Heart left ventricle (tissue), 16 donors: ENCODE data around the gene ADGRB3. TPM values are rescaled to one million over a fixed set of nuclear protein-coding genes. Genes with fewer than 3 reads are reported as not detected.

ENCODE experiments used
- ATAC-seq, 4 donors: fragments of 200-7000 bp; cut with Tn5 transposase; one replicate each; pipeline ENCODE4 v1.9.1; 2020 to 2022; ENCODE audit warnings: moderate library complexity in 4 of 4, mild to moderate bottlenecking in 3 of 4, moderate number of reproducible peaks in 1 of 4
- DNase-seq, 5 donors: peaks; one replicate each; pipeline ENCODE4 v3.0.0-alpha.2; 2020
- H3K27ac ChIP-seq, 12 donors: fragments of 200-600 bp; sonication (generic) in 4 of 12; one replicate each; pipeline versions ENCODE4 v1.5.0 to v1.8.0; 2016 to 2022; ENCODE audit warnings: mild to moderate bottlenecking in 2 of 12
- H3K27me3 ChIP-seq, 9 donors: fragments of 200-600 bp; sonication (generic) in 2 of 9; one replicate each; pipeline versions ENCODE4 v1.5.1 to v1.8.0; 2016 to 2022; ENCODE audit warnings: mild to moderate bottlenecking in 3 of 9
- H3K36me3 ChIP-seq, 9 donors: fragments of 200-600 bp; sonication (generic) in 2 of 9; one replicate each; pipeline versions ENCODE4 v1.5.0 to v1.8.0; 2018 to 2022; ENCODE audit warnings: mild to moderate bottlenecking in 2 of 9
- H3K4me1 ChIP-seq, 12 donors: fragments of 200-600 bp; sonication (generic) in 4 of 12; one replicate each; pipeline versions ENCODE4 v1.5.0 to v1.8.0; 2016 to 2022; ENCODE audit warnings: mild to moderate bottlenecking in 3 of 12
- H3K4me3 ChIP-seq, 12 donors: fragments of 200-600 bp; sonication (generic) in 4 of 12; one replicate each; pipeline versions ENCODE4 v1.5.0 to v1.8.0; 2017 to 2022; ENCODE audit warnings: mild to moderate bottlenecking in 9 of 12, moderate library complexity in 4 of 12
- H3K9me3 ChIP-seq, 12 donors: fragments of 200-600 bp; sonication (generic) in 4 of 12; one replicate each; pipeline versions ENCODE4 v1.5.0 to v1.8.0; 2016 to 2022; ENCODE audit warnings: mild to moderate bottlenecking in 1 of 12
- POLR2A ChIP-seq, 2 donors: fragments of 450-650 bp; IDR thresholded peaks; one replicate each; pipeline ENCODE4 v1.6.1; 2017; ENCODE audit warnings: antibody characterized with exemption in 2 of 2, mild to moderate bottlenecking in 2 of 2, moderate library complexity in 2 of 2
- WGBS, 4 donors: extraction: QIAGEN DNeasy Blood & Tissue Kit in 2 of 4; methylation state at CpG; one replicate each; pipeline versions ENCODE4 v1.1.5 to v1.1.7; 2013 to 2018; 5-methylcytosine and 5-hydroxymethylcytosine counted together
- intact Hi-C, 10 donors: fragments of 100-400 bp; cut with DNase I; formaldehyde crosslinking; loops; one replicate each; pipeline versions ENCODE4 v1.11.1 to v1.14.2; 2022
- polyA plus RNA-seq, 2 donors: library from polyadenylated mRNA; stranded (reverse); fragments of 200-250 nt; gene quantifications; one replicate each; pipeline ENCODE4 v1.2.3, GENCODE V29; 2013
- total RNA-seq, 9 donors: library from RNA; depleted of rRNA in 2 of 9; stranded (reverse); fragments of >200 nt in 2 of 9; fragmentation: NEBNext Ultra II Directional in 3 of 9; extraction: Animal tissue kit (Norgen Biotek cat#: 25700) in 3 of 9; gene quantifications; one replicate each; pipeline versions ENCODE4 v1.1.0 to v1.2.4, GENCODE V29; 2016 to 2023
- TF ChIP-seq, protein P1 (sequence below), 12 donors: fragments of 200-600 bp; sonication (generic) in 4 of 12; IDR thresholded peaks; one replicate each; pipeline versions ENCODE4 v1.5.0 to v1.8.0; 2018 to 2022; ENCODE audit warnings: antibody characterized with exemption in 12 of 12, mild to moderate bottlenecking in 5 of 12
- donor health status: ischemic (EF 13 %, LVEDD 7.1; RV severe dilation, severe dysfunction).
- donor health status: healthy with polysubstance abuse.
- donor health status: DM: no; HTN: yes; CAD: no.
- donor health status: DM: no; HTN: no; CAD: no.
- donor health status: ischemic (EF 25% LVEDD 6.9; RV normal size, moderate dysfunction).
- donor health status: ischemic (EF 25% LVEDD 5.7; RV mildly dilated, moderate dysfunction).
- donor health status: healthy.
- donor health status: DM: yes; HTN: yes; CAD: no.
- donor health status: ischemic (EF 35%, LVEDD 5.7; RV mildly dilated, moderate dysfunction).
- donor health status: nonischemic (EF 11% LVEDD 7.7; RV severe dilation, severe dysfunction).
- donor health status: DM: yes; HTN: yes; CAD: no.
- donor health status: PGD.
- donor health status: ischemic (EF 29% LVEDD 5.4; RV normal size, mild dysfunction).
- donor health status: nonischemic (EF 23%, LVEDD 6.1; RV moderate dilation, normal function).

Gene ADGRB3
- total and polyA plus RNA-seq, 11 donors: 0.51 to 2.5 (median 1.1) TPM

DNA sequence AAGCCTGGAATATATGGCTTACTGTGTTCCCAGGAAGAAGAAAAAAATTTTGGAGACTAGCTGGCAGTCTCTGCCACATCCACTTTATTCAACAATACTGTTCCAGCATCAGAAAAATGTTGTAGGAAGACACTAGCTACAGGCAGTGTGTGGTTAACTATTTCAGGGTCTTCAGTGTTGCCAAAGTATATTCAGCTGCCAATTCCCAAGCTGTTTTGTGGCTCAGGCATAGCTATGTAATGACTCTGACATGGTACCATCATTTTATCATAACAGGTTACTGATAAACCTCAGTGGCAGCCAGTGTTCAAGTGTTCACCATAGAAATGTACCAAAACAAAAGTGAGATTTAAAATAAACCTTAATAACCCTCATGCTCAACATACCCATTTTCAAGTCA lies 503.1 kb downstream of the ADGRB3 start:
- peak overlapping the region in 2 of 12 donors; percentile 34 to 36 for H3K4me3 ChIP-seq
- DNase-seq: peak in 3 of 5 donors; percentile 23 to 27 (median 25)
- no peaks in the 10 kb centered on the region for H3K27me3 ChIP-seq
- H3K36me3 ChIP-seq: no peaks in the 10 kb centered on the region
- peak; percentile 94 to 95 (median 94) for ATAC-seq
- peak overlapping the region; percentile 24 to 85 (median 74) for H3K27ac ChIP-seq
- peaks cover 0 to 9% (median 0%) of the 10 kb centered on the region in 12 donors for H3K9me3 ChIP-seq
- H3K4me1 ChIP-seq: peaks cover 0 to 19% (median 2%) of the 10 kb centered on the region in 12 donors
- TF ChIP-seq, protein P1, sequence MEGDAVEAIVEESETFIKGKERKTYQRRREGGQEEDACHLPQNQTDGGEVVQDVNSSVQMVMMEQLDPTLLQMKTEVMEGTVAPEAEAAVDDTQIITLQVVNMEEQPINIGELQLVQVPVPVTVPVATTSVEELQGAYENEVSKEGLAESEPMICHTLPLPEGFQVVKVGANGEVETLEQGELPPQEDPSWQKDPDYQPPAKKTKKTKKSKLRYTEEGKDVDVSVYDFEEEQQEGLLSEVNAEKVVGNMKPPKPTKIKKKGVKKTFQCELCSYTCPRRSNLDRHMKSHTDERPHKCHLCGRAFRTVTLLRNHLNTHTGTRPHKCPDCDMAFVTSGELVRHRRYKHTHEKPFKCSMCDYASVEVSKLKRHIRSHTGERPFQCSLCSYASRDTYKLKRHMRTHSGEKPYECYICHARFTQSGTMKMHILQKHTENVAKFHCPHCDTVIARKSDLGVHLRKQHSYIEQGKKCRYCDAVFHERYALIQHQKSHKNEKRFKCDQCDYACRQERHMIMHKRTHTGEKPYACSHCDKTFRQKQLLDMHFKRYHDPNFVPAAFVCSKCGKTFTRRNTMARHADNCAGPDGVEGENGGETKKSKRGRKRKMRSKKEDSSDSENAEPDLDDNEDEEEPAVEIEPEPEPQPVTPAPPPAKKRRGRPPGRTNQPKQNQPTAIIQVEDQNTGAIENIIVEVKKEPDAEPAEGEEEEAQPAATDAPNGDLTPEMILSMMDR (IDR thresholded peaks at IDR 0.05): no peak
- TF ChIP-seq POLR2A (IDR thresholded peaks at IDR 0.05): no peak
- intact Hi-C loops: loop anchor here in 2 of 10 donors (2.0 to 10.0 kb wide), 2 partner anchors 47 to 163 kb away; no protein-coding TSS in a partner anchor

DNA sequence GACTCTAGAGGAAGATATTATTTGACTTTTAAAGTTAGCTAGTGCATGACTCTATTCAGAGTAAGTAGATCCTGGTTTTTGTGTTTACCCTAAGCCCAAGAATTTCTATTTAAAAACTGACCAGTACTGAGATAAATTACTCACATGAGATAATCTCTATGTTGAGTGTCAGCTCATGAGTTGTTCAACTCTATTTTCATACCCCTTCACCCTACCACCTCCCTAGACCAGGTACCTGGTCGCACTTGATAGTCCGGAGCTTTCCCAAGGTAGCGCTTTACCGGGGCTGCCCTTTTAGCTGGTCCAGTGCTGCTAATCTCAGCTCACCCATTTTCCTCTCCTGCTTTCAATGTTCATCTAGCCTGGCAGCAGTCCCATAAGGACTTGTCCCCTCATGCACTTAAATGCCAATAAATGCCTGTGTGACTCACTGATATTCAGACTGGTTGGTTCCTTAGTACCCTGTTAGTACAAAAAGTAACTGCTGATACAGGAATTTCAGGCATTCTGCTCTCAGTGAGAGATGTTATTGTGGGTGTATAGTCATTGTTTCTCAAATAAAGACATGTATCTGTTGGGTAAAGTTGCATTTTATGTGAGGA lies 503.9 kb downstream of the ADGRB3 start:
- DNase-seq (peak in 4 of 5 donors; percentile 20 to 64 (median 44)), ATAC-seq (peak; percentile 86 to 90 (median 86))
- intact Hi-C loops: loop anchor here in 2 of 10 donors (2.0 to 10.0 kb wide), 2 partner anchors 48 to 164 kb away; no protein-coding TSS in a partner anchor
- H3K4me3 ChIP-seq: peak overlapping the region in 7 of 12 donors; percentile 8 to 36 (median 23)
- H3K9me3 ChIP-seq: peaks cover 0 to 9% (median 0%) of the 10 kb centered on the region in 12 donors
- H3K27me3 ChIP-seq: no peaks in the 10 kb centered on the region
- H3K36me3 ChIP-seq: no peaks in the 10 kb centered on the region
- H3K27ac ChIP-seq: peak overlapping the region; percentile 32 to 85 (median 73)
- WGBS, 4 donors: 54 to 63% (median 56%) methylated on average over 4 of the region's 4 CpGs
- no peak for TF ChIP-seq POLR2A (IDR thresholded peaks at IDR 0.05)
- TF ChIP-seq, protein P1 (IDR thresholded peaks at IDR 0.05): no peak
- peaks cover 0 to 19% (median 2%) of the 10 kb centered on the region in 12 donors for H3K4me1 ChIP-seq

DNA sequence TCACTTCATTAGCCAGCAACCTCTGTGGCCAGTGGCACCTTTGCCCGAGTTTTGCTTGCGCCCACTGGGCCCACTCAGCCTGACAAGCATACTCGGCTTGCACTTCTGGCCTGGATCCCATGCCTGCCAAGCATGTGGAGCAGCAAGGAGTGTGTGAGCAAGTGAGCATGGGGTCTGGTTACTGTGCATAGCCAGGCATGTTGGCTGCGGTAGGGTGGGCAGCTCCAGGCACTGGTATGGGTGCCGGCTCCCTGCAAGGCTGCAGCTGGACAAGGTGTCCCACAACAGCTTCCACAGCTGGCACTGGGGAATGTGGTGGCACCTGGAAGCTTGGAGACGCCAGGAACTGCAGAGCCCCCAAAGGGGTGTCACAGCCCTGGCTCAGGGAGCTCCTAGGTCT lies 510.0 kb downstream of the ADGRB3 start:
- Histone ChIP-seq H3K27ac (no peak overlapping the region), H3K27me3 (no peaks in the 10 kb centered on the region), H3K9me3 (peaks cover 0 to 29% (median 7%) of the 10 kb centered on the region in 12 donors), H3K36me3 (no peaks in the 10 kb centered on the region), H3K4me3 (no peak overlapping the region), H3K4me1 (no peaks in the 10 kb centered on the region)
- TF ChIP-seq, protein P1 (IDR thresholded peaks at IDR 0.05): no peak
- no peak for TF ChIP-seq POLR2A (IDR thresholded peaks at IDR 0.05)
- intact Hi-C loops: no loop called here
- no peak for DNase-seq
- 77 to 87% (median 79%) methylated on average over 6 of the region's 6 CpGs for WGBS, 4 donors
- ATAC-seq: peak in 1 of 4 donors; percentile 44

DNA sequence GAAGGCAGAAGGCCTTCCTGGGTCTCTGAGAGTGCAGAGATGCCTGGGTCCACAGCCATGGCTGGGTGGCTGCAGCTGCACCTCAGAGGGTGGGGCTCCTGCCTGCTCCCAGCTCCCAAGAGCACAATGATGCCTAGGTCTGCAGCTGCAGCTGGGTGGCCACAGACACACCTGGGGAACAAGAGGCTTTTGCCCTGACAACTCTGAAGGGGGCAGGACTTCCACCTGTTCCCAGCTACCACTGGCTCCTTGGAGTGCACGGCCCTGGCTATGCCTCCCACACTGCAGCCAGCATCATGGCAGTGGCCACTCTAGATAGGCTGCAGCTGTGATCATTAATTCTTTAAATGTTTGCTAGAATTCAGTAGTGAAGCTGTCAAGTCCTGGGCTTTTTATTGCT lies 511.3 kb downstream of the ADGRB3 start:
- intact Hi-C loops: no loop called here
- DNase-seq (no peak), ATAC-seq (no peak)
- TF ChIP-seq POLR2A (IDR thresholded peaks at IDR 0.05): no peak
- TF ChIP-seq, protein P1 (IDR thresholded peaks at IDR 0.05): no peak
- no peak overlapping the region for H3K27ac ChIP-seq
- H3K4me1 ChIP-seq: no peaks in the 10 kb centered on the region
- H3K4me3 ChIP-seq: no peak overlapping the region
- peaks cover 0 to 29% (median 7%) of the 10 kb centered on the region in 12 donors for H3K9me3 ChIP-seq
- H3K27me3 ChIP-seq: no peaks in the 10 kb centered on the region
- H3K36me3 ChIP-seq: no peaks in the 10 kb centered on the region
- 45 to 75% (median 65%) methylated on average over 1 of the region's 1 CpG for WGBS, 4 donors
